Measurements from ENCODE around the gene CCRL2. TPM values are rescaled to one million over a fixed set of nuclear protein-coding genes. Genes with fewer than 3 reads are reported as not detected.

Gene CCRL2, protein sequence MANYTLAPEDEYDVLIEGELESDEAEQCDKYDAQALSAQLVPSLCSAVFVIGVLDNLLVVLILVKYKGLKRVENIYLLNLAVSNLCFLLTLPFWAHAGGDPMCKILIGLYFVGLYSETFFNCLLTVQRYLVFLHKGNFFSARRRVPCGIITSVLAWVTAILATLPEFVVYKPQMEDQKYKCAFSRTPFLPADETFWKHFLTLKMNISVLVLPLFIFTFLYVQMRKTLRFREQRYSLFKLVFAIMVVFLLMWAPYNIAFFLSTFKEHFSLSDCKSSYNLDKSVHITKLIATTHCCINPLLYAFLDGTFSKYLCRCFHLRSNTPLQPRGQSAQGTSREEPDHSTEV
- 11.3 TPM for polyA plus RNA-seq
- long read RNA-seq, donor 1, transcript CCRL2-204 (1 exons, 1,642 nt) = major isoform, 6 of 10 reads
- long read RNA-seq, donor 1, partial matches to known transcripts = 0 of 10 reads
- long read RNA-seq, donor 1, other reads (novel, unspliced or antisense) = 0 of 10 reads
- long read RNA-seq, donor 2, transcript CCRL2-202 (2 exons, 1,796 nt) = major isoform, 8 of 16 reads
- long read RNA-seq, donor 2, transcript CCRL2-204 (1 exons, 1,642 nt) = major isoform, 8 of 16 reads
- long read RNA-seq, donor 2, partial matches to known transcripts = 0 of 16 reads
- long read RNA-seq, donor 2, other reads (novel, unspliced or antisense) = 0 of 16 reads
- long read RNA-seq, donor 3 = 0 reads
- long read RNA-seq, donor 4, partial matches to known transcripts = 0 of 3 reads
- long read RNA-seq, donor 4, other reads (novel, unspliced or antisense) = 0 of 3 reads
- long read RNA-seq, donor 5, transcript CCRL2-202 (2 exons, 1,796 nt) = major isoform, 5 of 7 reads
- long read RNA-seq, donor 5, partial matches to known transcripts = 0 of 7 reads
- long read RNA-seq, donor 5, other reads (novel, unspliced or antisense) = 0 of 7 reads
- long read RNA-seq, donor 6, transcript CCRL2-202 (2 exons, 1,796 nt) = major isoform, 6 of 11 reads
- long read RNA-seq, donor 6, transcript CCRL2-204 (1 exons, 1,642 nt) = minor isoform, 5 of 11 reads
- long read RNA-seq, donor 6, partial matches to known transcripts = 0 of 11 reads
- long read RNA-seq, donor 6, other reads (novel, unspliced or antisense) = 0 of 11 reads
- long read RNA-seq, donor 7, partial matches to known transcripts = 0 of 3 reads
- long read RNA-seq, donor 7, other reads (novel, unspliced or antisense) = 0 of 3 reads
- long read RNA-seq, donor 8, transcript CCRL2-204 (1 exons, 1,642 nt) = major isoform, 13 of 26 reads
- long read RNA-seq, donor 8, transcript CCRL2-202 (2 exons, 1,796 nt) = major isoform, 13 of 26 reads
- long read RNA-seq, donor 8, partial matches to known transcripts = 0 of 26 reads
- long read RNA-seq, donor 8, other reads (novel, unspliced or antisense) = 0 of 26 reads
- long read RNA-seq, donor 9, transcript CCRL2-202 (2 exons, 1,796 nt) = major isoform, 7 of 12 reads
- long read RNA-seq, donor 9, transcript CCRL2-204 (1 exons, 1,642 nt) = minor isoform, 5 of 12 reads
- long read RNA-seq, donor 9, partial matches to known transcripts = 0 of 12 reads
- long read RNA-seq, donor 9, other reads (novel, unspliced or antisense) = 0 of 12 reads
- long read RNA-seq, donor 10, transcript CCRL2-202 (2 exons, 1,796 nt) = major isoform, 12 of 18 reads
- long read RNA-seq, donor 10, transcript CCRL2-204 (1 exons, 1,642 nt) = minor isoform, 6 of 18 reads
- long read RNA-seq, donor 10, partial matches to known transcripts = 0 of 18 reads
- long read RNA-seq, donor 10, other reads (novel, unspliced or antisense) = 0 of 18 reads
- long read RNA-seq, donor 11, partial matches to known transcripts = 0 of 6 reads
- long read RNA-seq, donor 11, other reads (novel, unspliced or antisense) = 0 of 6 reads

GRCh38 chr3:46406788-46407611 lies at the start of gene CCRL2, which contains the start of gene CCR5AS:
CCRL2 (plus strand) TSS chr3:46407259; CDS start chr3:46408080, 821 bp downstream.
CCR5AS (minus strand) TSS chr3:46407066.
- H3K27ac ChIP-seq (ENCODE audit: low read length) = peak within 1 kb of the TSS; percentile 98
- no peaks in the 10 kb centered on the region for H3K36me3 ChIP-seq (ENCODE audit: control insufficient read depth, insufficient read depth, low read length)
- H3K27me3 ChIP-seq (ENCODE audit: control insufficient read depth, insufficient read depth, low read length) = no peaks in the 10 kb centered on the region
- DNase-seq = peak; percentile 94 to 96
- no CpG with 5 or more reads among the region's 20 CpGs for WGBS (ENCODE audit: insufficient coverage, low lambda C conversion rate)
- H3K4me3 ChIP-seq (ENCODE audit: low read length) = peak within 1 kb of the TSS; percentile 49
- no peaks in the 10 kb centered on the region for H3K9me3 ChIP-seq (ENCODE audit: control insufficient read depth, low read depth, low read length)
- peaks cover 37% of the 10 kb centered on the region for H3K4me1 ChIP-seq (ENCODE audit: control insufficient read depth, insufficient read depth, low read length)

GRCh38 chr3:46358466-46358865 lies 48.6 kb upstream of the CCRL2 start:
- no CpG with 5 or more reads among the region's 6 CpGs for WGBS (ENCODE audit: insufficient coverage, low lambda C conversion rate)
- no peak overlapping the region for H3K4me3 ChIP-seq (ENCODE audit: low read length)
- no peaks in the 10 kb centered on the region for H3K4me1 ChIP-seq (ENCODE audit: control insufficient read depth, insufficient read depth, low read length)
- no peaks in the 10 kb centered on the region for H3K36me3 ChIP-seq (ENCODE audit: control insufficient read depth, insufficient read depth, low read length)
- H3K27me3 ChIP-seq (ENCODE audit: control insufficient read depth, insufficient read depth, low read length) = peaks cover 7% of the 10 kb centered on the region
- DNase-seq = no peak
- no peaks in the 10 kb centered on the region for H3K9me3 ChIP-seq (ENCODE audit: control insufficient read depth, low read depth, low read length)
- H3K27ac ChIP-seq (ENCODE audit: low read length) = no peak overlapping the region

DNA sequence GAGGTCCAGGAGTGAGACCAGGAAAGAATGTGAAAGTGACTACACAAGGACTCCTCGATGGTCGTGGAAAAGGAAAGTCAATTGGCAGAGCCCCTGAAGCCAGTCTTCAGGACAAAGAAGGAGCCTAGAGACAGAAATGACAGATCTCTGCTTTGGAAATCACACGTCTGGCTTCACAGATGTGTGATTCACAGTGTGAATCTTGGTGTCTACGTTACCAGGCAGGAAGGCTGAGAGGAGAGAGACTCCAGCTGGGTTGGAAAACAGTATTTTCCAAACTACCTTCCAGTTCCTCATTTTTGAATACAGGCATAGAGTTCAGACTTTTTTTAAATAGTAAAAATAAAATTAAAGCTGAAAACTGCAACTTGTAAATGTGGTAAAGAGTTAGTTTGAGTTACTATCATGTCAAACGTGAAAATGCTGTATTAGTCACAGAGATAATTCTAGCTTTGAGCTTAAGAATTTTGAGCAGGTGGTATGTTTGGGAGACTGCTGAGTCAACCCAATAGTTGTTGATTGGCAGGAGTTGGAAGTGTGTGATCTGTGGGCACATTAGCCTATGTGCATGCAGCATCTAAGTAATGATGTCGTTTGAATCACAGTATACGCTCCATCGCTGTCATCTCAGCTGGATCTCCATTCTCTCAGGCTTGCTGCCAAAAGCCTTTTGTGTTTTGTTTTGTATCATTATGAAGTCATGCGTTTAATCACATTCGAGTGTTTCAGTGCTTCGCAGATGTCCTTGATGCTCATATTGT lies 47.1 kb upstream of the CCRL2 start:
- Histone ChIP-seq H3K36me3 (ENCODE audit: control insufficient read depth, insufficient read depth, low read length) (no peaks in the 10 kb centered on the region), H3K4me3 (ENCODE audit: low read length) (no peak overlapping the region), H3K9me3 (ENCODE audit: control insufficient read depth, low read depth, low read length) (no peaks in the 10 kb centered on the region), H3K27me3 (ENCODE audit: control insufficient read depth, insufficient read depth, low read length) (peaks cover 7% of the 10 kb centered on the region), H3K4me1 (ENCODE audit: control insufficient read depth, insufficient read depth, low read length) (no peaks in the 10 kb centered on the region), H3K27ac (ENCODE audit: low read length) (no peak overlapping the region)
- 68% methylated on average over 2 of the region's 11 CpGs for WGBS (ENCODE audit: insufficient coverage, low lambda C conversion rate)
- peak in 1 of 2 donors; percentile 8 for DNase-seq

- Histone ChIP-seq H3K27me3 (ENCODE audit: control insufficient read depth, insufficient read depth, low read length) (peaks cover 4% of the 10 kb centered on the region), H3K27ac (ENCODE audit: low read length) (no peak overlapping the region), H3K4me3 (ENCODE audit: low read length) (no peak overlapping the region), H3K36me3 (ENCODE audit: control insufficient read depth, insufficient read depth, low read length) (no peaks in the 10 kb centered on the region), H3K9me3 (ENCODE audit: control insufficient read depth, low read depth, low read length) (no peaks in the 10 kb centered on the region), H3K4me1 (ENCODE audit: control insufficient read depth, insufficient read depth, low read length) (no peaks in the 10 kb centered on the region)
- no CpG with 5 or more reads among the region's 6 CpGs for WGBS (ENCODE audit: insufficient coverage, low lambda C conversion rate)
- DNase-seq = no peak
Measured at GRCh38 chr3:46360907-46361306, 46.2 kb upstream of the CCRL2 start.

DNA sequence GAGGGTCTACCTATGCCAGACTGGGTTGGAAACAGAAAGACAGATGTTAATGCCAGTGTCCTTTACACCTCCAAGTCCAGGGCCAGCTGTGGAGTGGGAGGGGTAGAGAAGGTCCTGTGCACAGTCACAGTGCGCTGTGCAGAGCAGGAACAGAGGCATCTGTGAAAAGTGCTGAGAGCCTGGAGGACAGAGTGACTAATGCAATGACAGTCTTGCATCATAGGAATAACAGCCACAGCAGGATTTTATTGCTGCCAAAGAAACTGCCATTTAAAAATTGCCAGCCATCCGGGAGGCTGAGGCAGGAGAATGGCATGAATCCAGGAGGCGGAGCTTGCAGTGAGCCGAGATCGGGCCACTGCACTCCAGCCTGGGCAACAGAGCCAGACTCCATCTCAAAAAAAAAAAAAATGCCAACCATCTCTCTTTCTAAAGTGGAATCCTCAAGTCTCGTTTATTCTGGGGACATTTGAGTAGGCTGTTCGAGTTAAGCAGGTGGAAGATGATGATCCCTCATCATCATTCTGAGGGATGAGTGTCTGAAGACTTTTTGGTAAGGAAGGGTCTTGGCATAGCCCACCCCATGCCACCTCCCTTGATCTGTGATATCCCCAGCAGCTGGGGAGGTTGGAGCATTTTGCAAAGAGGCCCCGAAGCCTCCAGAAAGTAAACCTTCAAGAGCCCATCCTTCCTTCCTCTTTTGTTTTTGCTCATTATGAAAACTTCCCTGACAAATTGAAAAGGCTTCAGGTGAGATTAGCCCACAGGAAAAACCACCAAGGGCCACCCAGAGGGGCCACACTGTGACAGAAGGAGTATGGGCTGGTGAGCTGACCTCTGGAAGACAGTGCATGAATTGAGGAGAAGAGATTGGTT lies 45.4 kb upstream of the CCRL2 start:
- no peaks in the 10 kb centered on the region for H3K9me3 ChIP-seq (ENCODE audit: control insufficient read depth, low read depth, low read length)
- no peaks in the 10 kb centered on the region for H3K4me1 ChIP-seq (ENCODE audit: control insufficient read depth, insufficient read depth, low read length)
- H3K36me3 ChIP-seq (ENCODE audit: control insufficient read depth, insufficient read depth, low read length) = no peaks in the 10 kb centered on the region
- peaks cover 4% of the 10 kb centered on the region for H3K27me3 ChIP-seq (ENCODE audit: control insufficient read depth, insufficient read depth, low read length)
- DNase-seq = peak in 1 of 2 donors; percentile 15
- H3K4me3 ChIP-seq (ENCODE audit: low read length) = no peak overlapping the region
- WGBS (ENCODE audit: insufficient coverage, low lambda C conversion rate) = no CpG with 5 or more reads among the region's 8 CpGs
- H3K27ac ChIP-seq (ENCODE audit: low read length) = no peak overlapping the region

GRCh38 chr3:46365041-46365440 lies 42.0 kb upstream of the CCRL2 start:
- no peak overlapping the region for H3K27ac ChIP-seq (ENCODE audit: low read length)
- H3K9me3 ChIP-seq (ENCODE audit: control insufficient read depth, low read depth, low read length) = no peaks in the 10 kb centered on the region
- H3K36me3 ChIP-seq (ENCODE audit: control insufficient read depth, insufficient read depth, low read length) = no peaks in the 10 kb centered on the region
- no peaks in the 10 kb centered on the region for H3K4me1 ChIP-seq (ENCODE audit: control insufficient read depth, insufficient read depth, low read length)
- DNase-seq = no peak
- 100% methylated on average over 2 of the region's 4 CpGs for WGBS (ENCODE audit: insufficient coverage, low lambda C conversion rate)
- H3K4me3 ChIP-seq (ENCODE audit: low read length) = no peak overlapping the region
- no peaks in the 10 kb centered on the region for H3K27me3 ChIP-seq (ENCODE audit: control insufficient read depth, insufficient read depth, low read length)

DNA sequence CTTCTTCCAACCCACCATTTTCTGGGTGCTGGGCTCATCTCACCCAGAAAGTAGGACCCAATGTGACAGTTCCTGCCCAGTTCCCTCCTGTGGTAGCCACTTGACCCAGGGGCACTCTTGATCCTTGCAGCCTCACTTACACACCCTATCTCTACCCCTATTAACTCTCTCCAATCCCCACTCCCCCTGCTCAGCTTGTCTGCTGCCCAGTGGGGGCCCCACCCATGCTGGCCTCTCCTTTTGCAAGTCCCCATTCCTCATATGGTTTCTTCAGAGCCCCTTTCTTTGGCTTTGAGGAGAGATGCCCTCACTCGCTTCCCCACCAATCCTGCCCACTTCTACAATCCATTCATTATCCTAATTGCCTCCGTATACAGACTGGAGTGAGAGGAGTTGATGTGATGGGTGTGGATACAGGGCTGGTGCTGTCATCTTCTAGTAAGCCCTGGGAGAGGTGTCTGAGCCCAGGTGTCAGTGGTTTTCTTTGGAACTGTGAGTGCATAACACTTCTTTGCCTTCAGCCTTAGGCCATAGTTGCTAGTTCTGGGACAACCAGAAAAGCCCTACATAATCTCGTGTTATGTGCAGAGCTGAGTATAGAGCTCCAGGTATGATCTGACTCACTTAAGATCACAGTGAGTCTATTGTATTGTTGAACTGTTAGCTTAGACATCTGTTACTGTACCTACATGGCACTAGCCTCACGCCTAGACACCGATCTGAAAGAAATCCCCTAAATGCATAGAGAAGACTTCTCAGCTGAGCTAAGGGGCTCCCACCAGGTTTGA lies 41.1 kb upstream of the CCRL2 start:
- Histone ChIP-seq H3K27ac (ENCODE audit: low read length) (no peak overlapping the region), H3K27me3 (ENCODE audit: control insufficient read depth, insufficient read depth, low read length) (no peaks in the 10 kb centered on the region), H3K9me3 (ENCODE audit: control insufficient read depth, low read depth, low read length) (no peaks in the 10 kb centered on the region), H3K36me3 (ENCODE audit: control insufficient read depth, insufficient read depth, low read length) (no peaks in the 10 kb centered on the region), H3K4me3 (ENCODE audit: low read length) (no peak overlapping the region), H3K4me1 (ENCODE audit: control insufficient read depth, insufficient read depth, low read length) (no peaks in the 10 kb centered on the region)
- WGBS (ENCODE audit: insufficient coverage, low lambda C conversion rate) = no CpG with 5 or more reads among the region's 5 CpGs
- DNase-seq = no peak
